Spleen (tissue), 13 donors: ENCODE results near the gene CPTP. TPM values are rescaled to one million over a fixed set of nuclear protein-coding genes. Genes with fewer than 3 reads are reported as not detected.

Experiments
- DNase-seq: peaks from one replicate; pipeline ENCODE4 v3.0.0-alpha.2; 2020
- H3K27ac ChIP-seq, 8 donors: fragments of 200-600 bp; sonication (generic) in 7 of 8; 1 replicate in 4 of 8; 2 replicates in 4 of 8; pipeline versions ENCODE4 v1.5.0 to v1.8.0; 2016 to 2021; ENCODE audit warnings: inconsistent platforms in 4 of 8, mild to moderate bottlenecking in 4 of 8, moderate library complexity in 1 of 8
- H3K27me3 ChIP-seq, 7 donors: fragments of 200-600 bp; sonication (generic) in 6 of 7; replicated peaks in 1 of 7; 1 replicate in 4 of 7; 2 replicates in 3 of 7; pipeline versions ENCODE4 v1.5.0 to v1.8.0; 2016 to 2021; ENCODE audit warnings: inconsistent platforms in 3 of 7, mild to moderate bottlenecking in 1 of 7
- H3K36me3 ChIP-seq, 6 donors: fragments of 200-600 bp; sonication (generic) in 5 of 6; 1 replicate in 4 of 6; 2 replicates in 2 of 6; pipeline versions ENCODE4 v1.5.0 to v1.8.0; 2016 to 2021; ENCODE audit warnings: inconsistent platforms in 2 of 6
- H3K4me1 ChIP-seq, 6 donors: fragments of 200-600 bp; sonication (generic) in 5 of 6; 1 replicate in 3 of 6; 2 replicates in 3 of 6; pipeline versions ENCODE4 v1.5.0 to v1.8.0; 2016 to 2021; ENCODE audit warnings: inconsistent platforms in 3 of 6
- H3K4me3 ChIP-seq, 8 donors: fragments of 200-600 bp; sonication (generic) in 7 of 8; 1 replicate in 4 of 8; 2 replicates in 4 of 8; pipeline versions ENCODE4 v1.5.0 to v1.8.0; 2016 to 2021; ENCODE audit warnings: inconsistent platforms in 4 of 8, mild to moderate bottlenecking in 4 of 8, moderate library complexity in 2 of 8
- H3K9me3 ChIP-seq, 8 donors: fragments of 200-600 bp; sonication (generic) in 7 of 8; 1 replicate in 4 of 8; 2 replicates in 4 of 8; pipeline versions ENCODE4 v1.5.0 to v1.8.0; 2016 to 2021; ENCODE audit warnings: inconsistent platforms in 4 of 8
- POLR2A ChIP-seq, 3 donors: fragments of 450-650 bp; IDR thresholded peaks; one replicate each; pipeline ENCODE4 v1.5.1; 2017; ENCODE audit warnings: antibody characterized with exemption in 3 of 3, mild to moderate bottlenecking in 1 of 3
- POLR2AphosphoS5 ChIP-seq, 3 donors: sonication (generic); formaldehyde crosslinking; IDR thresholded peaks; one replicate each; pipeline ENCODE4 v1.5.1; 2017; ENCODE audit warnings: antibody characterized with exemption in 3 of 3
- WGBS, 5 donors: extraction: QIAGEN DNeasy Blood & Tissue Kit in 3 of 5; methylation state at CpG; one replicate each; pipeline versions ENCODE4 v1.1.5 to v1.1.7; 2013 to 2018; 5-methylcytosine and 5-hydroxymethylcytosine counted together
- intact Hi-C: fragments of 100-400 bp; cut with DNase I; formaldehyde crosslinking; loops from one replicate; pipeline ENCODE4 v1.15.0; 2023; ENCODE audit warnings: low total_unique reads
- long read RNA-seq, 2 donors: transcript quantifications; one replicate each; lab custom pipeline, GENCODE V29; 2026
- polyA plus RNA-seq, 3 donors: library from polyadenylated mRNA; stranded (reverse); fragments of 200-250 nt; gene quantifications; one replicate each; pipeline ENCODE4 v1.2.1, GENCODE V29; 2013
- total RNA-seq, 7 donors: library from RNA; depleted of rRNA in 3 of 7; stranded (reverse); fragments of >200 nt in 3 of 7; fragmentation: NEBNext Ultra II Directional in 4 of 7; extraction: Animal tissue kit (Norgen Biotek cat#: 25700) in 4 of 7; gene quantifications; one replicate each; pipeline versions ENCODE4 v1.1.0 to v1.2.1, GENCODE V29; 2016 to 2021
- TF ChIP-seq, protein P1 (sequence below), 11 experiments: fragments of 200-600 bp in 7 of 11; fragments of 450-650 bp in 4 of 11; sonication (generic) in 4 of 11; IDR thresholded peaks in 8 of 11; conservative IDR thresholded peaks in 3 of 11; 1 replicate in 7 of 11; 2 replicates in 4 of 11; pipeline versions ENCODE4 v1.4.0 to v1.8.0; 2016 to 2021; ENCODE audit warnings: antibody characterized with exemption in 11 of 11, inconsistent platforms in 4 of 11, mild to moderate bottlenecking in 1 of 11
- donor health status: healthy with polysubstance abuse.
- donor health status: DM: no; HTN: no; CAD: no; lungs with moderate emphysema.
- donor health status: DM: no; HTN: no; CAD: no.
- donor health status: Bipolar disorder and iron deficiency.
- donor health status: healthy.
- donor health status: DM: no; HTN: no; CAD: no.
- donor health status: DM: yes; HTN: yes; CAD: no.

Gene CPTP
- total RNA-seq (10 to 100 TPM; 16.9 to 42.1 (median 29.1) TPM), polyA plus RNA-seq (10 to 100 TPM in 2 of 3 donors, 1 to 10 TPM in 1; 7.5 to 24.9 (median 10.4) TPM)
- long read RNA-seq, donor 1, transcript CPTP-202 (2 exons, 1,101 nt) = major isoform, 5 of 8 reads
- long read RNA-seq, donor 1, partial matches to known transcripts = 0 of 8 reads
- long read RNA-seq, donor 1, other reads (novel, unspliced or antisense) = 0 of 8 reads
- long read RNA-seq, donor 2, transcript CPTP-201 (3 exons, 2,190 nt) = major isoform, 5 of 48 reads
- long read RNA-seq, donor 2, transcript CPTP-202 (2 exons, 1,101 nt) = major isoform, 5 of 48 reads
- long read RNA-seq, donor 2, partial matches to known transcripts = 27 of 48 reads
- long read RNA-seq, donor 2, other reads (novel, unspliced or antisense) = 11 of 48 reads

DNA sequence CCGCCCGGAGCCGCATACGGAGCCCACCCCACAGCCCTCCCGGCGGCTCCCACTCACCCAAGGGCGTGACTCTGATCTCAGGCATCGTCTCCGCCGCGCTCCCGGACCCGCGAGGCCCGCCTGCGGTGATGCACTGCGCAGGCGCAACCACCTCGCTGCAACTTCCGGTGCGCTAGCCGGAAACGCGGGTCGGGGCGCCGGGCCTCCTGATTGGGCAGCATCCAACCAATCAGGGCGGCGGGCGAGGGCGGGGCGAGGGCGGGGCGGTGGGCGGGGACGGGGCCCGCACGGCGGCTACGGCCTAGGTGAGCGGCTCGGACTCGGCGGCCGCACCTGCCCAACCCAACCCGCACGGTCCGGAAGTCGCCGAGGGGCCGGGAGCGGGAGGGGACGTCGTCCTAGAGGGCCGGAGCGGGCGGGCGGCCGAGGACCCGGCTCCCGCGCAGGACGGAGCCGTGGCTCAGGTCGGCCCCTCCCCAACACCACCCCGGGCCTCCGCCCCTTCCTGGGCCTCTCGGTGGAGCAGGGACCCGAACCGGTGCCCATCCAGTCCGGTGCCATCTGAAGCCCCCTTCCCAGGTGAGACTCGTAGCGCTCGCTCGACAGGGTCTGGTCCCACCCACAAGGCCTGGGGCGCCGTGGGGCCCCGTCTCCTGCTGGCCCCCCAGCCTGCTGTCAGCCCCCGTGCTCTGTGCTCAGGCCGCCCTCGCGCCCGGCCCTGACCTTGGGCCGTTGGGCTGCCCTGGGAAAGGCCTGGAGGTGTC lies at the start of gene CPTP, which contains the start of gene INTS11:
CPTP (plus strand) TSS at position 279 of the 764 bp plus-strand sequence. CDS start 2,109 bp downstream, outside the sequence.
INTS11 (minus strand) TSS at position 137 of the 764 bp plus-strand sequence; CDS start at position 85, 52 bp downstream.
- Histone ChIP-seq H3K27ac (peak within 1 kb of the TSS; percentile 81 to 96 (median 91)), H3K4me1 (peaks cover 15 to 89% (median 67%) of the 10 kb centered on the region in 6 donors), H3K4me3 (peak within 1 kb of the TSS; percentile 76 to 99 (median 90)), H3K9me3 (no peaks in the 10 kb centered on the region), H3K36me3 (peaks cover 0 to 67% (median 30%) of the 10 kb centered on the region in 6 donors), H3K27me3 (no peaks in the 10 kb centered on the region)
- WGBS, 5 donors = 0 to 9% (median 1%) methylated on average over 25 to 84 of the region's 84 CpGs
- peak; percentile 95 for DNase-seq
- intact Hi-C loops = no loop called here
- TF ChIP-seq POLR2AphosphoS5 (IDR thresholded peaks at IDR 0.05) = peak; percentile 94 to 95 (median 94)
- no peak for TF ChIP-seq POLR2A (IDR thresholded peaks at IDR 0.05)
- TF ChIP-seq, protein P1, sequence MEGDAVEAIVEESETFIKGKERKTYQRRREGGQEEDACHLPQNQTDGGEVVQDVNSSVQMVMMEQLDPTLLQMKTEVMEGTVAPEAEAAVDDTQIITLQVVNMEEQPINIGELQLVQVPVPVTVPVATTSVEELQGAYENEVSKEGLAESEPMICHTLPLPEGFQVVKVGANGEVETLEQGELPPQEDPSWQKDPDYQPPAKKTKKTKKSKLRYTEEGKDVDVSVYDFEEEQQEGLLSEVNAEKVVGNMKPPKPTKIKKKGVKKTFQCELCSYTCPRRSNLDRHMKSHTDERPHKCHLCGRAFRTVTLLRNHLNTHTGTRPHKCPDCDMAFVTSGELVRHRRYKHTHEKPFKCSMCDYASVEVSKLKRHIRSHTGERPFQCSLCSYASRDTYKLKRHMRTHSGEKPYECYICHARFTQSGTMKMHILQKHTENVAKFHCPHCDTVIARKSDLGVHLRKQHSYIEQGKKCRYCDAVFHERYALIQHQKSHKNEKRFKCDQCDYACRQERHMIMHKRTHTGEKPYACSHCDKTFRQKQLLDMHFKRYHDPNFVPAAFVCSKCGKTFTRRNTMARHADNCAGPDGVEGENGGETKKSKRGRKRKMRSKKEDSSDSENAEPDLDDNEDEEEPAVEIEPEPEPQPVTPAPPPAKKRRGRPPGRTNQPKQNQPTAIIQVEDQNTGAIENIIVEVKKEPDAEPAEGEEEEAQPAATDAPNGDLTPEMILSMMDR (IDR thresholded peaks at IDR 0.05 in 8 of 11, conservative IDR thresholded peaks at IDR 0.05 in 3 of 11) = peak in 1 of 11 experiments; percentile 33

- H3K36me3 ChIP-seq = peaks cover 0 to 22% (median 0%) of the 10 kb centered on the region in 6 donors
- intact Hi-C loops = no loop called here
- WGBS, 5 donors = 88 to 95% (median 93%) methylated on average over 9 to 15 of the region's 15 CpGs
- H3K4me1 ChIP-seq = peaks cover 26 to 49% (median 41%) of the 10 kb centered on the region in 6 donors
- no peak overlapping the region for H3K27ac ChIP-seq
- H3K4me3 ChIP-seq = peak overlapping the region in 1 of 8 donors; percentile 98
- H3K9me3 ChIP-seq = no peaks in the 10 kb centered on the region
- no peaks in the 10 kb centered on the region for H3K27me3 ChIP-seq
- peak; percentile 76 for DNase-seq
- TF ChIP-seq, protein P1 (IDR thresholded peaks at IDR 0.05 in 8 of 11, conservative IDR thresholded peaks at IDR 0.05 in 3 of 11) = no peak
- TF ChIP-seq POLR2A (IDR thresholded peaks at IDR 0.05) (no peak), POLR2AphosphoS5 (IDR thresholded peaks at IDR 0.05) (no peak)
These were observed 49.6 kb upstream of the CPTP start for GRCh38 chr1:1274931-1275431.

GRCh38 chr1:1275836-1276235 lies 48.8 kb upstream of the CPTP start:
- no peak for DNase-seq
- intact Hi-C loops = no loop called here
- H3K27ac ChIP-seq = no peak overlapping the region
- no peaks in the 10 kb centered on the region for H3K9me3 ChIP-seq
- H3K27me3 ChIP-seq = no peaks in the 10 kb centered on the region
- peaks cover 0 to 15% (median 0%) of the 10 kb centered on the region in 6 donors for H3K36me3 ChIP-seq
- TF ChIP-seq POLR2AphosphoS5 (IDR thresholded peaks at IDR 0.05) = no peak
- TF ChIP-seq, protein P1 (IDR thresholded peaks at IDR 0.05 in 8 of 11, conservative IDR thresholded peaks at IDR 0.05 in 3 of 11) = no peak
- no peak for TF ChIP-seq POLR2A (IDR thresholded peaks at IDR 0.05)
- H3K4me3 ChIP-seq = no peak overlapping the region
- WGBS, 5 donors = 80 to 89% (median 85%) methylated on average over 9 of the region's 9 CpGs
- H3K4me1 ChIP-seq = peaks cover 18 to 40% (median 32%) of the 10 kb centered on the region in 6 donors
